B cell (primary cell): ENCODE data around the gene COL10A1. TPM values are rescaled to one million over a fixed set of nuclear protein-coding genes. Genes with fewer than 3 reads are reported as not detected.

Experiments
- ATAC-seq: fragments of 200-7000 bp; cut with Tn5 transposase; one replicate; pipeline ENCODE4 v1.10.0; 2021; ENCODE audit warnings: low read depth, mild to moderate bottlenecking, moderate number of reproducible peaks, moderate library complexity
- CTCF ChIA-PET: fragments of 350-600 bp; sonication (Branson Sonifier 250); formaldehyde crosslinking; loops from one replicate; lab custom pipeline; 2021; ENCODE audit warnings: antibody characterized with exemption, inconsistent platforms; lab: Charles Lee
- POLR2A ChIA-PET: fragments of 350-600 bp; sonication (Branson Sonifier 250); formaldehyde crosslinking; loops from one replicate; lab custom pipeline; 2021; ENCODE audit warnings: antibody characterized with exemption; lab: Charles Lee
- DNase-seq: peaks from one replicate; pipeline ENCODE4 v3.0.0; 2013
- H2AFZ ChIP-seq: 2 replicates; pipeline ENCODE4 v1.6.1; 2012; ENCODE audit warnings: mild to moderate bottlenecking, low read depth, low read length; ENCODE audit not compliant: insufficient read depth, poor library complexity, severe bottlenecking
- H3K27ac ChIP-seq, 2 donors: 1 replicate in 1 of 2; 2 replicates in 1 of 2; pipeline ENCODE4 v1.5.1; 2012 to 2013; ENCODE audit warnings: low read length in 2 of 2, mild to moderate bottlenecking in 2 of 2, moderate library complexity in 1 of 2
- H3K27me3 ChIP-seq, 4 experiments: fragments of 200-600 bp in 1 of 4; sonication (generic) in 1 of 4; replicated peaks in 1 of 4; 1 replicate in 2 of 4; 2 replicates in 2 of 4; pipeline versions ENCODE4 v1.6.1 to v1.7.0; 2013 to 2016; ENCODE audit warnings: low read length in 3 of 4, mild to moderate bottlenecking in 2 of 4, mixed read lengths in 1 of 4, moderate library complexity in 1 of 4; ENCODE audit not compliant: insufficient read depth in 4 of 4, control insufficient read depth in 3 of 4; ENCODE audit errors: control extremely low read depth in 1 of 4
- H3K36me3 ChIP-seq, 2 experiments: replicated peaks in 1 of 2; 1 replicate in 1 of 2; 2 replicates in 1 of 2; pipeline versions ENCODE4 v1.6.1 to v1.7.1; 2013; ENCODE audit warnings: low read length in 1 of 2; ENCODE audit not compliant: insufficient read depth in 2 of 2, control insufficient read depth in 1 of 2; ENCODE audit errors: control extremely low read depth in 1 of 2, extremely low read depth in 1 of 2
- H3K4me1 ChIP-seq, 2 donors: fragments of 200-600 bp in 1 of 2; sonication (generic) in 1 of 2; 1 replicate in 1 of 2; 2 replicates in 1 of 2; pipeline versions ENCODE4 v1.5.1 to v1.6.1; 2013 to 2017; ENCODE audit warnings: low read length in 2 of 2; ENCODE audit not compliant: control insufficient read depth in 2 of 2, insufficient read depth in 2 of 2
- H3K4me2 ChIP-seq: replicated peaks from 2 replicates; pipeline ENCODE3; 2012; ENCODE audit warnings: mild to moderate bottlenecking, low read depth, low read length; ENCODE audit not compliant: poor library complexity, severe bottlenecking
- H3K4me3 ChIP-seq, 5 experiments: fragments of 200-600 bp in 1 of 5; sonication (generic) in 1 of 5; 1 replicate in 3 of 5; 2 replicates in 2 of 5; pipeline versions ENCODE4 v1.5.1 to v1.7.0; 2011 to 2016; ENCODE audit warnings: low read length in 4 of 5, mild to moderate bottlenecking in 4 of 5, low read depth in 2 of 5, control low read depth in 1 of 5, moderate library complexity in 1 of 5; ENCODE audit not compliant: insufficient read depth in 1 of 5; ENCODE audit errors: control extremely low read depth in 1 of 5, extremely low read depth in 1 of 5
- H3K79me2 ChIP-seq: fragments of 200-600 bp; sonication (generic); one replicate; pipeline ENCODE4 v1.6.0; 2016; ENCODE audit warnings: low read length; ENCODE audit not compliant: control insufficient read depth, insufficient read depth
- H3K9ac ChIP-seq: fragments of 200-600 bp; sonication (generic); 2 replicates; pipeline ENCODE4 v1.6.1; 2017; ENCODE audit warnings: mild to moderate bottlenecking, low read length, moderate library complexity
- H3K9me3 ChIP-seq, 3 donors: one replicate each; pipeline versions ENCODE4 v1.6.1 to v1.7.1; 2013; ENCODE audit warnings: low read length in 2 of 3; ENCODE audit not compliant: control insufficient read depth in 2 of 3, insufficient read depth in 1 of 3; ENCODE audit errors: control extremely low read depth in 1 of 3
- H4K20me1 ChIP-seq: 2 replicates; pipeline ENCODE4 v1.6.0; 2012; ENCODE audit warnings: mild to moderate bottlenecking, low read length; ENCODE audit not compliant: insufficient read depth, control insufficient read depth, poor library complexity, severe bottlenecking
- H3K27ac Mint-ChIP-seq: one replicate; pipeline ENCODE4 v1.8.0; 2021; ENCODE audit warnings: mixed read lengths
- H3K27me3 Mint-ChIP-seq: one replicate; pipeline ENCODE4 v1.8.0; 2021; ENCODE audit warnings: mixed read lengths
- H3K4me1 Mint-ChIP-seq: one replicate; pipeline ENCODE4 v1.8.0; 2021; ENCODE audit warnings: mixed read lengths
- H3K4me3 Mint-ChIP-seq: one replicate; pipeline ENCODE4 v1.8.0; 2021; ENCODE audit warnings: mixed read lengths
- H3K9me3 Mint-ChIP-seq: one replicate; pipeline ENCODE4 v1.8.0; 2022; ENCODE audit warnings: mixed read lengths; ENCODE audit not compliant: insufficient read depth
- EZH2 ChIP-seq: IDR thresholded peaks from 2 replicates; pipeline ENCODE4 v1.6.1; 2012; ENCODE audit warnings: borderline replicate concordance, low read depth, mild to moderate bottlenecking, moderate library complexity, low read length; ENCODE audit not compliant: insufficient read depth, poor library complexity, severe bottlenecking
- WGBS: methylation state at CpG from one replicate; pipeline ENCODE4 v1.1.5; 2013; ENCODE audit warnings: missing lambda C conversion rate; ENCODE audit not compliant: insufficient coverage; 5-methylcytosine and 5-hydroxymethylcytosine counted together
- intact Hi-C: fragments of 100-400 bp; cut with micrococcal nuclease; formaldehyde crosslinking; loops from one replicate; pipeline ENCODE4 v1.10.0; 2022
- polyA plus RNA-seq: library from polyadenylated mRNA; depleted of rRNA; stranded (reverse); fragments of >200 nt; gene quantifications from 2 replicates; pipeline ENCODE4 v1.2.3, GENCODE V29; 2012
- total RNA-seq, 2 donors: library from RNA; stranded (reverse); fragments of 120-200 nt in 1 of 2; gene quantifications; 1 replicate in 1 of 2; 2 replicates in 1 of 2; pipeline versions ENCODE4 v1.2.3 to v1.2.4, GENCODE V29; 2013 to 2022
- TF ChIP-seq, protein P1 (sequence below): fragments of 200-600 bp; IDR thresholded peaks from one replicate; pipeline ENCODE4 v1.8.0; 2022; ENCODE audit warnings: antibody characterized with exemption, mild to moderate bottlenecking

COL10A1 gene
- total and polyA plus RNA-seq, 2 donors (not counting 1 experiment from before 2014, with no cell fraction given): not detected

DNA sequence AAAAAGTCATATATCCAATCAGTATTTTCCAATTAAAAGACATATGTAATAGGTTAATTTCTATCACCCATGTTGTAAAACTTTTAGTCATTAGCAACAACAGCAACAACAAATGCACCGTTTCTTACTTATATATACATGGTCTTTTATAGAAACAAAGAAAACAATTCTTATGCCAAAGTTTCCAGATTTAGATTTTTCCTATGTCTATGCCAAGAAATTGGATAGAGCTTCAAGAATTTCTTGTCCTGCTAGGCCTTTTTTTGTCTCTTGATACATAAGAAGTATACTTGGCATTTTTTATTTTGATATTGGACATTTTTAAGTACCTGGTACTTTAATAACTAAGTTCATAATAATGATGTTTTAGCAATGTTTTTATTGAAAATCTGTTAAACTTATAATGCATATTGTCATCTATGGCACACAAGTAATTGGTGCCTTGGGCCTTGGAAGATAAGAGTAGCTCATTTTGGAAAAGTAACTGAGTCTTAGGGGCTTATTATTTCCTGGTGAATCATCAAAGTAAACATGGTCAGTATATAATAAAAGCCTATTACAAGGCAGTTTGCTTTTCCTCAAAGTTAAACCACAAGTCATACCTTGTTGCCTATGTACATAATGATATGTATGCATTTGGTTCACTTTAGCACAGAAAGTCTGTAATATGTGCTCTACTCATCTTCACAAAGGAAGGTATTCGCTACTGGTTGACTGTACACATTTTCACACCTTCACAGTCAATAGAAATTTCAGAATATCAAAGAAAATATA lies 55.1 kb downstream of the COL10A1 start:
- no peaks in the 10 kb centered on the region for H3K36me3 ChIP-seq
- ATAC-seq (no peak), DNase-seq (no peak)
- H3K27ac Mint-ChIP-seq: no peak overlapping the region
- peaks cover 0 to 3% of the 10 kb centered on the region in 2 donors for H3K4me1 ChIP-seq
- no peaks in the 10 kb centered on the region for H4K20me1 ChIP-seq
- H3K9me3 Mint-ChIP-seq: no peaks in the 10 kb centered on the region
- H3K4me3 Mint-ChIP-seq: no peak overlapping the region
- no peak overlapping the region for H3K27ac ChIP-seq
- H3K9me3 ChIP-seq: no peaks in the 10 kb centered on the region
- CTCF ChIA-PET: interaction anchor here (1.6 kb wide), 1 partner anchor 58 kb away, joined by 3 read pairs; no protein-coding TSS in a partner anchor
- intact Hi-C loops: no loop called here
- H3K4me1 Mint-ChIP-seq: no peaks in the 10 kb centered on the region
- no peak for TF ChIP-seq EZH2
- TF ChIP-seq, protein P1, sequence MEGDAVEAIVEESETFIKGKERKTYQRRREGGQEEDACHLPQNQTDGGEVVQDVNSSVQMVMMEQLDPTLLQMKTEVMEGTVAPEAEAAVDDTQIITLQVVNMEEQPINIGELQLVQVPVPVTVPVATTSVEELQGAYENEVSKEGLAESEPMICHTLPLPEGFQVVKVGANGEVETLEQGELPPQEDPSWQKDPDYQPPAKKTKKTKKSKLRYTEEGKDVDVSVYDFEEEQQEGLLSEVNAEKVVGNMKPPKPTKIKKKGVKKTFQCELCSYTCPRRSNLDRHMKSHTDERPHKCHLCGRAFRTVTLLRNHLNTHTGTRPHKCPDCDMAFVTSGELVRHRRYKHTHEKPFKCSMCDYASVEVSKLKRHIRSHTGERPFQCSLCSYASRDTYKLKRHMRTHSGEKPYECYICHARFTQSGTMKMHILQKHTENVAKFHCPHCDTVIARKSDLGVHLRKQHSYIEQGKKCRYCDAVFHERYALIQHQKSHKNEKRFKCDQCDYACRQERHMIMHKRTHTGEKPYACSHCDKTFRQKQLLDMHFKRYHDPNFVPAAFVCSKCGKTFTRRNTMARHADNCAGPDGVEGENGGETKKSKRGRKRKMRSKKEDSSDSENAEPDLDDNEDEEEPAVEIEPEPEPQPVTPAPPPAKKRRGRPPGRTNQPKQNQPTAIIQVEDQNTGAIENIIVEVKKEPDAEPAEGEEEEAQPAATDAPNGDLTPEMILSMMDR: no peak
- no peak overlapping the region for H3K9ac ChIP-seq
- no peaks in the 10 kb centered on the region for H3K79me2 ChIP-seq
- H3K4me2 ChIP-seq: no peak overlapping the region
- peaks cover 0 to 3% (median 0%) of the 10 kb centered on the region in 4 experiments for H3K27me3 ChIP-seq
- peaks cover 12% of the 10 kb centered on the region for H3K27me3 Mint-ChIP-seq
- H2AFZ ChIP-seq: no peak overlapping the region
- 100% methylated on average over 1 of the region's 2 CpGs for WGBS
- no peak overlapping the region for H3K4me3 ChIP-seq
- POLR2A ChIA-PET: no interaction called here

DNA sequence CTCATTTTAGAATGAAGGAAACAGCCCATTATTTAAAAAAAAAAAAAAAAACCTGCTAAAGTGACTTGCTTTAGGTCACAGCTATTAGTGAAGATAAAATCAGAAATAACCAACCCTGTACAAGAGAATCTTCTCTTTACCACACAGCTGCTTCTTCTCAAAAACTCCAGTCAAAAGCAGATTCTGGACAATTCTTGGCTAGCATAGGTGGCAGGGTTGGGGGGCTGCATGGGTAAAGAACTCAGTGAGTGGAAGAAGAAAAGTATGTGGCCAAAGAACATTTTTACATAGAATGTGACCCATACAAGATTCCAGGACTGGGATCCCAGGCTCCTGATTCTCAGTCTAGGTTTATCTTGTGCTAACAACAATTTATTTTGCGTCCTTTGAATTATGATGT lies 55.8 kb downstream of the COL10A1 start:
- no peaks in the 10 kb centered on the region for H3K36me3 ChIP-seq
- Mint-ChIP-seq H3K9me3 (no peaks in the 10 kb centered on the region), H3K4me1 (no peaks in the 10 kb centered on the region), H3K27me3 (peaks cover 12% of the 10 kb centered on the region), H3K4me3 (no peak overlapping the region), H3K27ac (no peak overlapping the region)
- no peak overlapping the region for H3K9ac ChIP-seq
- no peak for TF ChIP-seq EZH2
- TF ChIP-seq, protein P1: no peak
- no peaks in the 10 kb centered on the region for H3K79me2 ChIP-seq
- H3K9me3 ChIP-seq: no peaks in the 10 kb centered on the region
- no peak for DNase-seq
- H3K27ac ChIP-seq: no peak overlapping the region
- no peak overlapping the region for H3K4me3 ChIP-seq
- H2AFZ ChIP-seq: no peak overlapping the region
- no peak for ATAC-seq
- intact Hi-C loops: no loop called here
- no peak overlapping the region for H3K4me2 ChIP-seq
- peaks cover 0 to 3% (median 0%) of the 10 kb centered on the region in 4 experiments for H3K27me3 ChIP-seq
- ChIA-PET POLR2A (no interaction called here), CTCF (interaction anchor here (1.6 kb wide), 1 partner anchor 58 kb away, joined by 3 read pairs; no protein-coding TSS in a partner anchor)
- no peaks in the 10 kb centered on the region for H4K20me1 ChIP-seq
- H3K4me1 ChIP-seq: peaks cover 0 to 3% of the 10 kb centered on the region in 2 donors
- 86% methylated on average over 1 of the region's 1 CpG for WGBS
